ENCODE results near the gene PPFIBP1. TPM values are rescaled to one million over a fixed set of nuclear protein-coding genes. Genes with fewer than 3 reads are reported as not detected.

PPFIBP1 gene
- total RNA-seq, 3 donors from 2014 or later = 34.4 to 86.5 (median 84.0) TPM

- Histone ChIP-seq H3K9me3 (no peaks in the 10 kb centered on the region), H3K4me3 (no peak overlapping the region), H3K4me1 (no peaks in the 10 kb centered on the region), H3K27ac (no peak overlapping the region), H3K27me3 (no peaks in the 10 kb centered on the region), H3K36me3 (no peaks in the 10 kb centered on the region)
- no peak for TF ChIP-seq POLR2AphosphoS5 (IDR thresholded peaks at IDR 0.05)
- TF ChIP-seq CTCF (IDR thresholded peaks at IDR 0.05) = no peak
- no peak for TF ChIP-seq POLR2A (IDR thresholded peaks at IDR 0.05)
- no peak for DNase-seq (ENCODE audit: low spot score in 2 of 2)
- intact Hi-C loops (cut with DNase I; ENCODE audit: low total_unique reads) = no loop called here
Measured at GRCh38 chr12:27696864-27697564, 173.0 kb downstream of the PPFIBP1 start.

- intact Hi-C loops (cut with DNase I; ENCODE audit: low total_unique reads) = no loop called here
- no peaks in the 10 kb centered on the region for H3K4me1 ChIP-seq
- no peak overlapping the region for H3K4me3 ChIP-seq
- H3K9me3 ChIP-seq = no peaks in the 10 kb centered on the region
- no peaks in the 10 kb centered on the region for H3K36me3 ChIP-seq
- H3K27ac ChIP-seq = no peak overlapping the region
- H3K27me3 ChIP-seq = no peaks in the 10 kb centered on the region
- DNase-seq (ENCODE audit: low spot score in 2 of 2) = peak in 1 of 2 donors; percentile 30
- TF ChIP-seq CTCF (IDR thresholded peaks at IDR 0.05) = peak; percentile 26 to 77 (median 57)
- no peak for TF ChIP-seq POLR2AphosphoS5 (IDR thresholded peaks at IDR 0.05)
Measured at GRCh38 chr12:27703720-27704452, 179.9 kb downstream of the PPFIBP1 start.

GRCh38 chr12:27705263-27705662 is 181.3 kb downstream of the PPFIBP1 start:
- Histone ChIP-seq H3K9me3 (no peaks in the 10 kb centered on the region), H3K27ac (no peak overlapping the region), H3K4me1 (no peaks in the 10 kb centered on the region), H3K27me3 (no peaks in the 10 kb centered on the region), H3K4me3 (no peak overlapping the region), H3K36me3 (no peaks in the 10 kb centered on the region)
- TF ChIP-seq CTCF (IDR thresholded peaks at IDR 0.05) (no peak), POLR2A (IDR thresholded peaks at IDR 0.05) (no peak), POLR2AphosphoS5 (IDR thresholded peaks at IDR 0.05) (no peak)
- intact Hi-C loops (cut with DNase I; ENCODE audit: low total_unique reads) = no loop called here
- DNase-seq (ENCODE audit: low spot score in 2 of 2) = no peak

GRCh38 chr12:27707216-27707615 is 183.2 kb downstream of the PPFIBP1 start:
- Histone ChIP-seq H3K36me3 (no peaks in the 10 kb centered on the region), H3K27ac (no peak overlapping the region), H3K4me1 (peaks cover 0 to 9% of the 10 kb centered on the region in 2 donors), H3K9me3 (no peaks in the 10 kb centered on the region), H3K27me3 (no peaks in the 10 kb centered on the region), H3K4me3 (no peak overlapping the region)
- TF ChIP-seq POLR2A (IDR thresholded peaks at IDR 0.05) = no peak
- TF ChIP-seq POLR2AphosphoS5 (IDR thresholded peaks at IDR 0.05) = no peak
- no peak for TF ChIP-seq CTCF (IDR thresholded peaks at IDR 0.05)
- DNase-seq (ENCODE audit: low spot score in 2 of 2) = no peak
- intact Hi-C loops (cut with DNase I; ENCODE audit: low total_unique reads) = no loop called here

Data from breast epithelium (tissue), 4 donors.